ENCODE data around the gene TANGO2.
"Not testable (repeated sequence)": the region's sequence is repeated elsewhere in the genome, so short reads cannot be mapped to it uniquely, and the experiment has no call there.

DNA sequence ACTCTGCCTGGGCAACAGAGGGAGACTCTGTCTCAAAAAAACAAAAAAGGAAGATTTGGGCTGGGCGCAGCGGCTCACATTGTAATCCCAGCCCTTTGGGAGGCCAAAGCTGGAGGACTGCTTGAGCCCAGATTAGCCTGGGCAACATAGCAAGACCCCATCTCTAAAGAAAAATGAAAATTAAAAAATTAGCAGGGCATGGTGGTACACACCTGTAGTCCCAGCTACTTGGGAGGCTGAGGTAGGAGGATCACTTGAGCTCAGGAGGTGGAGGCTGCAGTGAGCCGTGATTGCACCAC lies 46.4 kb downstream of the TANGO2 start:
- TF ChIP-seq EZH2 (IDR thresholded peaks at IDR 0.05; ENCODE audit: insufficient read depth, poor library complexity, severe bottlenecking); EZH2phosphoT487 (IDR thresholded peaks at IDR 0.05; ENCODE audit: insufficient read depth, low read depth): not testable (repeated sequence)

Data from GM23248 (cell line).